Right cardiac atrium (tissue), 5 donors: Measurements from ENCODE around the gene MKNK1. TPM values are rescaled to one million over a fixed set of nuclear protein-coding genes. Genes with fewer than 3 reads are reported as not detected.

ENCODE experiments used
- ATAC-seq, 2 donors: fragments of 200-7000 bp; cut with Tn5 transposase; one replicate each; pipeline versions ENCODE4 v1.8.0 to v1.9.1; 2020; ENCODE audit warnings: moderate library complexity in 2 of 2, mild to moderate bottlenecking in 1 of 2
- DNase-seq, 3 donors: peaks; one replicate each; pipeline ENCODE4 v3.0.0-alpha.2; 2020
- H3K27ac ChIP-seq: one replicate; pipeline ENCODE4 v1.5.1; 2013; ENCODE audit warnings: mild to moderate bottlenecking, low read length, control low read depth, moderate library complexity
- H3K27me3 ChIP-seq: one replicate; pipeline ENCODE4 v1.6.1; 2013; ENCODE audit not compliant: control insufficient read depth, insufficient read depth
- H3K4me1 ChIP-seq: one replicate; pipeline ENCODE4 v1.6.1; 2013; ENCODE audit warnings: low read length; ENCODE audit not compliant: control insufficient read depth, insufficient read depth
- H3K4me3 ChIP-seq: one replicate; pipeline ENCODE4 v1.5.1; 2013; ENCODE audit warnings: low read length, control low read depth
- H3K9me3 ChIP-seq: one replicate; pipeline ENCODE4 v1.6.1; 2013; ENCODE audit warnings: low read length; ENCODE audit not compliant: control insufficient read depth
- WGBS: extraction: QIAGEN DNeasy Blood & Tissue Kit; methylation state at CpG from one replicate; pipeline ENCODE4 v1.1.7; 2013; 5-methylcytosine and 5-hydroxymethylcytosine counted together
- intact Hi-C, 4 donors: fragments of 100-400 bp; cut with DNase I; formaldehyde crosslinking; loops; one replicate each; pipeline versions ENCODE4 v1.11.0 to v1.14.0; 2022 to 2023
- polyA plus RNA-seq: library from polyadenylated mRNA; stranded (reverse); fragments of 200-250 nt; gene quantifications from one replicate; pipeline ENCODE4 v1.2.3, GENCODE V29; 2013
- total RNA-seq, 4 donors: library from RNA; stranded (reverse); fragmentation: NEBNext Ultra II Directional; extraction: Animal tissue kit (Norgen Biotek cat#: 25700); gene quantifications; one replicate each; pipeline ENCODE4 v1.2.1, GENCODE V29; 2021
- donor health status: healthy with polysubstance abuse.
- donor health status: DM: no; HTN: yes; CAD: no.
- donor health status: DM: no; HTN: no; CAD: no.
- donor health status: DM: no; HTN: yes; CAD: no; lungs with severe emphysema.
- donor health status: DM: yes; HTN: yes; CAD: no.

The MKNK1 gene
- total and polyA plus RNA-seq, 5 donors: 27.8 to 46.9 (median 43.1) TPM

- intact Hi-C loops: no loop called here
- ATAC-seq: peak; percentile 62 to 63
- H3K4me1 ChIP-seq: peaks cover 3% of the 10 kb centered on the region
Observed at GRCh38 chr1:46643368-46643775, 39.3 kb upstream of the MKNK1 start.

GRCh38 chr1:46642115-46642680 lies 38.1 kb upstream of the MKNK1 start:
- H3K9me3 ChIP-seq: no peaks in the 10 kb centered on the region
- H3K4me1 ChIP-seq: peaks cover 5% of the 10 kb centered on the region
- no peaks in the 10 kb centered on the region for H3K27me3 ChIP-seq
- ATAC-seq (no peak), DNase-seq (no peak)
- intact Hi-C loops: no loop called here
- no peak overlapping the region for H3K4me3 ChIP-seq
- no peak overlapping the region for H3K27ac ChIP-seq

More at GRCh38 chr1:46643368-46643775, 39.3 kb upstream of the MKNK1 start:
- Histone ChIP-seq H3K9me3 (no peaks in the 10 kb centered on the region), H3K27ac (peak overlapping the region; percentile 72), H3K27me3 (no peaks in the 10 kb centered on the region), H3K4me3 (no peak overlapping the region)
- no peak for DNase-seq

GRCh38 chr1:46639547-46639946 lies 35.5 kb upstream of the MKNK1 start:
- no peak for DNase-seq
- H3K9me3 ChIP-seq: no peaks in the 10 kb centered on the region
- no peak overlapping the region for H3K27ac ChIP-seq

GRCh38 chr1:46638921-46639320 lies 34.9 kb upstream of the MKNK1 start:
- H3K27ac ChIP-seq: no peak overlapping the region
- no peak for ATAC-seq
- intact Hi-C loops: no loop called here

More at GRCh38 chr1:46639547-46639946, 35.5 kb upstream of the MKNK1 start:
- no peak overlapping the region for H3K4me3 ChIP-seq
- H3K27me3 ChIP-seq: no peaks in the 10 kb centered on the region
- peaks cover 7% of the 10 kb centered on the region for H3K4me1 ChIP-seq
- intact Hi-C loops: no loop called here
- WGBS: 95% methylated on average over 1 of the region's 1 CpG
- ATAC-seq: no peak

GRCh38 chr1:46637444-46638083 lies 33.5 kb upstream of the MKNK1 start:
- no peaks in the 10 kb centered on the region for H3K27me3 ChIP-seq
- H3K27ac ChIP-seq: peak overlapping the region; percentile 97
- ATAC-seq: peak; percentile 67 to 72
- DNase-seq: no peak
- peaks cover 5% of the 10 kb centered on the region for H3K4me1 ChIP-seq
- no peak overlapping the region for H3K4me3 ChIP-seq
- 18% methylated on average over 2 of the region's 2 CpGs for WGBS
- intact Hi-C loops: no loop called here
- H3K9me3 ChIP-seq: no peaks in the 10 kb centered on the region

More at GRCh38 chr1:46638921-46639320, 34.9 kb upstream of the MKNK1 start:
- Histone ChIP-seq H3K27me3 (no peaks in the 10 kb centered on the region), H3K4me3 (no peak overlapping the region), H3K4me1 (peaks cover 7% of the 10 kb centered on the region), H3K9me3 (no peaks in the 10 kb centered on the region)
- no peak for DNase-seq

GRCh38 chr1:46635205-46635604 lies 31.1 kb upstream of the MKNK1 start:
- ATAC-seq: no peak
- DNase-seq: no peak
- H3K9me3 ChIP-seq: no peaks in the 10 kb centered on the region

GRCh38 chr1:46630719-46631118 lies 26.7 kb upstream of the MKNK1 start:
- Histone ChIP-seq H3K27me3 (no peaks in the 10 kb centered on the region), H3K4me3 (no peak overlapping the region), H3K4me1 (no peaks in the 10 kb centered on the region), H3K27ac (no peak overlapping the region), H3K9me3 (no peaks in the 10 kb centered on the region)
- no peak for DNase-seq
- WGBS: 83% methylated on average over 2 of the region's 2 CpGs
- intact Hi-C loops: no loop called here
- ATAC-seq: no peak

More at GRCh38 chr1:46635205-46635604, 31.1 kb upstream of the MKNK1 start:
- intact Hi-C loops: no loop called here
- no peak overlapping the region for H3K27ac ChIP-seq
- H3K4me3 ChIP-seq: no peak overlapping the region
- 96% methylated on average over 2 of the region's 2 CpGs for WGBS
- no peaks in the 10 kb centered on the region for H3K27me3 ChIP-seq
- H3K4me1 ChIP-seq: peaks cover 4% of the 10 kb centered on the region

GRCh38 chr1:46623743-46624644 lies 19.9 kb upstream of the MKNK1 start:
- DNase-seq: no peak
- Histone ChIP-seq H3K4me3 (no peak overlapping the region), H3K4me1 (peaks cover 10% of the 10 kb centered on the region), H3K27ac (peak overlapping the region; percentile 76), H3K9me3 (no peaks in the 10 kb centered on the region), H3K27me3 (no peaks in the 10 kb centered on the region)
- intact Hi-C loops: loop anchor here in 2 of 4 donors (5.0 to 10.0 kb wide), 2 partner anchors 98 to 101 kb away; no protein-coding TSS in a partner anchor
- WGBS: 40% methylated on average over 4 of the region's 4 CpGs
- peak; percentile 53 to 61 for ATAC-seq

- no peak overlapping the region for H3K4me3 ChIP-seq
- H3K4me1 ChIP-seq: peaks cover 10% of the 10 kb centered on the region
- intact Hi-C loops: loop anchor here in 2 of 4 donors (5.0 to 10.0 kb wide), 2 partner anchors 100 to 102 kb away; no protein-coding TSS in a partner anchor
- no peaks in the 10 kb centered on the region for H3K27me3 ChIP-seq
- 43% methylated on average over 3 of the region's 3 CpGs for whole genome bisulfite sequencing
- no peak overlapping the region for H3K27ac ChIP-seq
- ATAC-seq: no peak
- DNase-seq: peak in 1 of 3 donors; percentile 35
- no peaks in the 10 kb centered on the region for H3K9me3 ChIP-seq
Observed at GRCh38 chr1:46622344-46622743, 18.3 kb upstream of the MKNK1 start.

GRCh38 chr1:46621930-46622329 lies 17.9 kb upstream of the MKNK1 start:
- Histone ChIP-seq H3K27me3 (no peaks in the 10 kb centered on the region), H3K27ac (no peak overlapping the region), H3K9me3 (no peaks in the 10 kb centered on the region), H3K4me3 (no peak overlapping the region), H3K4me1 (peaks cover 10% of the 10 kb centered on the region)
- DNase-seq: no peak
- 62% methylated on average over 7 of the region's 7 CpGs for WGBS
- intact Hi-C loops: loop anchor here in 2 of 4 donors (5.0 to 10.0 kb wide), 2 partner anchors 100 to 103 kb away; no protein-coding TSS in a partner anchor
- no peak for ATAC-seq
